ENCODE results near the gene PIP5K1C.

GRCh38 chr19:3716147-3716668 is 15.9 kb upstream of the PIP5K1C start:
- no peak for TF ChIP-seq CTCF (IDR thresholded peaks at IDR 0.05 in 8 of 11, conservative IDR thresholded peaks at IDR 0.05 in 3 of 11)
- no peak for TF ChIP-seq POLR2A (IDR thresholded peaks at IDR 0.05)
- TF ChIP-seq POLR2AphosphoS5 (IDR thresholded peaks at IDR 0.05) = no peak
